HEK293 (cell line): ENCODE results near the gene NR1H3.

Experiments
- CTCF ChIA-PET: fragments of 350-600 bp; formaldehyde crosslinking; extraction: SDS; loops from one replicate; lab custom pipeline; 2021; ENCODE audit warnings: antibody characterized with exemption; lab: Yijun Ruan, JAX
- POLR2A ChIA-PET: fragments of 300-600 bp; formaldehyde crosslinking; extraction: SDS; loops from one replicate; lab custom pipeline; 2020; ENCODE audit warnings: antibody characterized with exemption, inconsistent platforms; lab: Yijun Ruan, JAX
- H3K27ac ChIP-seq: fragments of 200-500 bp; sonication (Bioruptor generic); 2 replicates; pipeline ENCODE4 v1.5.1; 2014; ENCODE audit warnings: low read depth, low read length, control low read depth, inconsistent platforms; ENCODE audit errors: extremely low read depth
- H3K36me3 ChIP-seq, 2 experiments: fragments of 200-500 bp in 1 of 2; sonication (Bioruptor generic) in 1 of 2; 1 replicate in 1 of 2; 2 replicates in 1 of 2; pipeline ENCODE4 v1.5.1; 2014 to 2017; ENCODE audit warnings: inconsistent platforms in 2 of 2, low read length in 2 of 2; ENCODE audit not compliant: control insufficient read depth in 2 of 2, insufficient read depth in 1 of 2
- H3K4me1 ChIP-seq: fragments of 200-500 bp; sonication (Bioruptor generic); 2 replicates; pipeline ENCODE4 v1.5.1; 2014; ENCODE audit warnings: mild to moderate bottlenecking, low read length, inconsistent platforms; ENCODE audit not compliant: control insufficient read depth, insufficient read depth
- H3K4me3 ChIP-seq: 2 replicates; pipeline ENCODE4 v1.5.1; 2011; ENCODE audit warnings: low read depth, mild to moderate bottlenecking, control low read depth, low read length, moderate library complexity
- H3K9me3 ChIP-seq: fragments of 200-500 bp; sonication (Bioruptor generic); 2 replicates; pipeline ENCODE4 v1.5.1; 2014; ENCODE audit warnings: low read depth, low read length, inconsistent platforms; ENCODE audit not compliant: control insufficient read depth, insufficient read depth
- HOXA7 ChIP-seq: sonication (generic); formaldehyde crosslinking; IDR thresholded peaks from 2 replicates; pipeline ENCODE4 v1.8.1; 2022; ENCODE audit warnings: missing genetic modification reagents, borderline replicate concordance
- KLF9 ChIP-seq: fragments of 450-650 bp; formaldehyde crosslinking; IDR thresholded peaks from 2 replicates; pipeline ENCODE4 v1.5.1; 2016; ENCODE audit warnings: missing biosample characterization, missing genetic modification characterization, low read depth
- PATZ1 ChIP-seq: fragments of 450-650 bp; formaldehyde crosslinking; IDR thresholded peaks from 2 replicates; pipeline ENCODE4 v1.5.1; 2016; ENCODE audit warnings: missing biosample characterization, missing genetic modification characterization
- PBX3 ChIP-seq: sonication (generic); formaldehyde crosslinking; IDR thresholded peaks from 2 replicates; pipeline ENCODE4 v1.8.1; 2022; ENCODE audit warnings: mild to moderate bottlenecking, moderate library complexity, missing genetic modification reagents
- YY1 ChIP-seq: fragments of 450-650 bp; formaldehyde crosslinking; IDR thresholded peaks from 2 replicates; pipeline ENCODE4 v1.5.1; 2018; ENCODE audit warnings: missing biosample characterization, missing genetic modification characterization
- ZBTB49 ChIP-seq: fragments of 450-650 bp; formaldehyde crosslinking; IDR thresholded peaks from 2 replicates; pipeline ENCODE4 v1.5.1; 2016; ENCODE audit warnings: missing biosample characterization, missing genetic modification characterization, low read depth
- ZFP37 ChIP-seq: fragments of 450-650 bp; formaldehyde crosslinking; IDR thresholded peaks from 2 replicates; pipeline ENCODE4 v1.5.1; 2016; ENCODE audit warnings: missing biosample characterization, missing genetic modification characterization
- ZFP69B ChIP-seq: fragments of 450-650 bp; formaldehyde crosslinking; IDR thresholded peaks from 2 replicates; pipeline ENCODE4 v1.5.1; 2016; ENCODE audit warnings: missing biosample characterization, missing genetic modification characterization
- ZNF10 ChIP-seq: fragments of 450-650 bp; formaldehyde crosslinking; IDR thresholded peaks from 2 replicates; pipeline ENCODE4 v1.5.1; 2017; ENCODE audit warnings: missing biosample characterization, missing genetic modification characterization
- ZNF114 ChIP-seq: fragments of 450-650 bp; formaldehyde crosslinking; IDR thresholded peaks from 2 replicates; pipeline ENCODE4 v1.5.0; 2017; ENCODE audit warnings: missing biosample characterization, missing genetic modification characterization
- ZNF121 ChIP-seq: fragments of 450-650 bp; formaldehyde crosslinking; IDR thresholded peaks from 2 replicates; pipeline ENCODE4 v1.5.1; 2016; ENCODE audit warnings: missing biosample characterization, missing genetic modification characterization
- ZNF146 ChIP-seq: fragments of 450-650 bp; formaldehyde crosslinking; IDR thresholded peaks from 2 replicates; pipeline ENCODE4 v1.5.1; 2016; ENCODE audit warnings: missing biosample characterization, missing genetic modification characterization
- ZNF16 ChIP-seq: fragments of 450-650 bp; formaldehyde crosslinking; IDR thresholded peaks from 2 replicates; pipeline ENCODE4 v1.5.1; 2016; ENCODE audit warnings: low read depth, missing biosample characterization, missing genetic modification characterization
- ZNF2 ChIP-seq: fragments of 450-650 bp; formaldehyde crosslinking; IDR thresholded peaks from 2 replicates; pipeline ENCODE4 v1.5.1; 2016; ENCODE audit warnings: missing biosample characterization, missing genetic modification characterization
- ZNF280C ChIP-seq: fragments of 450-650 bp; formaldehyde crosslinking; IDR thresholded peaks from 2 replicates; pipeline ENCODE4 v1.5.1; 2016; ENCODE audit warnings: missing biosample characterization, missing genetic modification characterization
- ZNF391 ChIP-seq: fragments of 450-650 bp; formaldehyde crosslinking; IDR thresholded peaks from 2 replicates; pipeline ENCODE4 v1.5.1; 2016; ENCODE audit warnings: low read depth, missing biosample characterization, missing genetic modification characterization, borderline replicate concordance
- ZNF513 ChIP-seq: fragments of 450-650 bp; IDR thresholded peaks from 2 replicates; pipeline ENCODE4 v1.5.1; 2018; ENCODE audit warnings: missing biosample characterization, missing genetic modification characterization
- ZNF521 ChIP-seq: fragments of 450-650 bp; formaldehyde crosslinking; IDR thresholded peaks from 2 replicates; pipeline ENCODE4 v1.5.1; 2017; ENCODE audit warnings: missing biosample characterization, mild to moderate bottlenecking, missing genetic modification characterization
- ZNF610 ChIP-seq: fragments of 450-650 bp; formaldehyde crosslinking; IDR thresholded peaks from 2 replicates; pipeline ENCODE4 v1.5.1; 2016; ENCODE audit warnings: missing biosample characterization, missing genetic modification characterization, borderline replicate concordance
- ZNF645 ChIP-seq: fragments of 450-650 bp; formaldehyde crosslinking; IDR thresholded peaks from 2 replicates; pipeline ENCODE4; 2016; ENCODE audit warnings: missing biosample characterization, missing genetic modification characterization
- ZNF768 ChIP-seq: fragments of 450-650 bp; formaldehyde crosslinking; IDR thresholded peaks from 2 replicates; pipeline ENCODE4 v1.5.1; 2018; ENCODE audit warnings: missing biosample characterization, mild to moderate bottlenecking, missing genetic modification characterization
- ZNF791 ChIP-seq: fragments of 450-650 bp; formaldehyde crosslinking; IDR thresholded peaks from 2 replicates; pipeline ENCODE4 v1.5.1; 2016; ENCODE audit warnings: missing biosample characterization, missing genetic modification characterization
- ZNF830 ChIP-seq: fragments of 450-650 bp; IDR thresholded peaks from 2 replicates; pipeline ENCODE4 v1.5.0; 2018; ENCODE audit warnings: missing biosample characterization, missing genetic modification characterization, low read depth, mild to moderate bottlenecking, moderate library complexity

Gene NR1H3

GRCh38 chr11:47285969-47286770 lies 28.4 kb downstream of the NR1H3 start:
- Histone ChIP-seq H3K36me3 (peaks cover 6 to 88% of the 10 kb centered on the region in 2 experiments), H3K27ac (no peak overlapping the region), H3K9me3 (no peaks in the 10 kb centered on the region), H3K4me1 (no peaks in the 10 kb centered on the region), H3K4me3 (no peak overlapping the region)
- ChIA-PET POLR2A (interaction anchor here (0.6 kb wide), 1 partner anchor 33 kb away, joined by 3 read pairs; no protein-coding TSS in a partner anchor), CTCF (no interaction called here)
- TF ChIP-seq ZNF791 (tag by site-specific recombination) (no peak), KLF9 (no peak), PATZ1 (tag by site-specific recombination) (no peak), ZNF2 (tag by site-specific recombination) (no peak), ZNF114 (tag by site-specific recombination) (no peak), ZNF830 (tag by site-specific recombination) (no peak), HOXA7 (CRISPR knock-in tag) (no peak), PBX3 (CRISPR knock-in tag) (no peak), ZNF513 (tag by site-specific recombination) (no peak), ZFP37 (tag by site-specific recombination) (no peak), ZNF610 (tag by site-specific recombination) (no peak), ZNF391 (tag by site-specific recombination) (no peak)

- no peak overlapping the region for H3K27ac ChIP-seq
- no peak overlapping the region for H3K4me3 ChIP-seq
- CTCF ChIA-PET: no interaction called here
- no peaks in the 10 kb centered on the region for H3K4me1 ChIP-seq
- H3K9me3 ChIP-seq: no peaks in the 10 kb centered on the region
- POLR2A ChIA-PET: no interaction called here
- H3K36me3 ChIP-seq: peaks cover 6 to 93% of the 10 kb centered on the region in 2 experiments
- TF ChIP-seq ZNF768 (tag by site-specific recombination) (no peak), ZNF645 (tag by site-specific recombination) (no peak), ZNF521 (tag by site-specific recombination) (no peak), ZNF121 (tag by site-specific recombination) (no peak), ZNF16 (tag by site-specific recombination) (no peak), ZNF146 (tag by site-specific recombination) (no peak), HOXA7 (CRISPR knock-in tag) (no peak), ZNF10 (tag by site-specific recombination) (no peak), ZFP69B (no peak), YY1 (no peak), ZBTB49 (tag by site-specific recombination) (no peak), ZNF280C (tag by site-specific recombination) (no peak)
These were observed 30.3 kb downstream of the NR1H3 start for GRCh38 chr11:47288066-47288465.
